IMR-90 (cell line): ENCODE measurements around the gene TP63. TPM values are rescaled to one million over a fixed set of nuclear protein-coding genes. Genes with fewer than 3 reads are reported as not detected.

Source experiments
- ATAC-seq: fragments of 200-7000 bp; cut with Tn5 transposase; 2 replicates; pipeline ENCODE4 v1.9.1; 2020; ENCODE audit warnings: low read depth, mild to moderate bottlenecking, moderate library complexity
- BruUV-seq: library from RNA; stranded (reverse); fragments of 400-500 nt; replicated peaks from 2 replicates; lab custom pipeline; 2021; lab: Mats Ljungman, UMichigan
- CTCF ChIA-PET: fragments of 300-600 bp; formaldehyde crosslinking; extraction: SDS; loops from one replicate; lab custom pipeline; 2021; ENCODE audit warnings: antibody characterized with exemption; lab: Yijun Ruan, JAX
- POLR2A ChIA-PET: fragments of 300-600 bp; sonication (Branson Sonifier 250); formaldehyde crosslinking; loops from one replicate; lab custom pipeline; 2022; ENCODE audit warnings: antibody characterized with exemption; ENCODE audit not compliant: unreplicated experiment; lab: Charles Lee
- DNase-seq: peaks from one replicate; pipeline ENCODE4 v3.0.0; 2013
- H2AFZ ChIP-seq: replicated peaks from 2 replicates; pipeline ENCODE3; 2013; ENCODE audit warnings: low read length, mild to moderate bottlenecking; ENCODE audit not compliant: poor library complexity
- H2AK5ac ChIP-seq: 2 replicates; pipeline ENCODE4 v1.6.1; 2013; ENCODE audit warnings: low read depth, low read length, inconsistent platforms
- H2AK9ac ChIP-seq: replicated peaks from 2 replicates; pipeline ENCODE3; 2013; ENCODE audit warnings: mild to moderate bottlenecking, low read depth, low read length, moderate library complexity; ENCODE audit not compliant: poor library complexity
- H2BK120ac ChIP-seq: 2 replicates; pipeline ENCODE4 v1.6.1; 2013; ENCODE audit warnings: low read depth, low read length, inconsistent platforms
- H2BK15ac ChIP-seq: 3 replicates; pipeline ENCODE4 v1.6.1; 2013; ENCODE audit warnings: low read depth, low read length, inconsistent platforms
- H2BK20ac ChIP-seq: 2 replicates; pipeline ENCODE4 v1.6.1; 2013; ENCODE audit warnings: low read depth, mild to moderate bottlenecking, inconsistent platforms, low read length, moderate library complexity
- H2BK5ac ChIP-seq: 2 replicates; pipeline ENCODE4 v1.6.1; 2013; ENCODE audit warnings: mild to moderate bottlenecking, low read depth, low read length, inconsistent platforms; ENCODE audit not compliant: poor library complexity, severe bottlenecking
- H3K14ac ChIP-seq: replicated peaks from 2 replicates; pipeline ENCODE4 v1.6.1; 2013; ENCODE audit warnings: low read depth, low read length, inconsistent platforms
- H3K18ac ChIP-seq: 2 replicates; pipeline ENCODE4 v1.6.1; 2013; ENCODE audit warnings: low read depth, low read length, control low read depth
- H3K23ac ChIP-seq: 2 replicates; pipeline ENCODE4 v1.6.1; 2013; ENCODE audit warnings: low read depth, low read length, inconsistent platforms
- H3K27ac ChIP-seq: 2 replicates; pipeline ENCODE4 v1.5.1; 2013; ENCODE audit warnings: mild to moderate bottlenecking, control low read depth, low read length; ENCODE audit not compliant: insufficient read depth
- H3K27me3 ChIP-seq: 2 replicates; pipeline ENCODE4 v1.6.1; 2013; ENCODE audit warnings: low read length; ENCODE audit not compliant: control insufficient read depth, insufficient read depth
- H3K36me3 ChIP-seq: 2 replicates; pipeline ENCODE4 v1.6.1; 2013; ENCODE audit warnings: low read length, mixed read lengths; ENCODE audit not compliant: control insufficient read depth, insufficient read depth
- H3K4ac ChIP-seq: 2 replicates; pipeline ENCODE4 v1.6.1; 2013; ENCODE audit warnings: low read depth, low read length, inconsistent platforms
- H3K4me1 ChIP-seq: 2 replicates; pipeline ENCODE4 v1.6.1; 2013; ENCODE audit warnings: low read length, mixed read lengths; ENCODE audit not compliant: control insufficient read depth, insufficient read depth
- H3K4me2 ChIP-seq: 2 replicates; pipeline ENCODE4 v1.6.1; 2013; ENCODE audit warnings: low read depth, mild to moderate bottlenecking, control low read depth, low read length, moderate library complexity
- H3K4me3 ChIP-seq: 2 replicates; pipeline ENCODE4 v1.5.1; 2013; ENCODE audit warnings: low read depth, mild to moderate bottlenecking, control low read depth, low read length, moderate library complexity; ENCODE audit not compliant: insufficient read depth
- H3K56ac ChIP-seq: 2 replicates; pipeline ENCODE4 v1.6.1; 2013; ENCODE audit warnings: low read length, inconsistent platforms; ENCODE audit not compliant: insufficient read depth; ENCODE audit errors: extremely low read depth
- H3K79me1 ChIP-seq, 2 experiments: 2 replicates each; pipeline ENCODE4 v1.6.1; 2013; ENCODE audit warnings: low read length in 2 of 2, inconsistent platforms in 1 of 2, low read depth in 1 of 2
- H3K9ac ChIP-seq: 2 replicates; pipeline ENCODE4 v1.6.1; 2013; ENCODE audit warnings: low read depth, low read length, control low read depth
- H3K9me1 ChIP-seq: 2 replicates; pipeline ENCODE4 v1.6.1; 2013; ENCODE audit warnings: low read length, inconsistent platforms; ENCODE audit not compliant: insufficient read depth
- H3K9me3 ChIP-seq: 2 replicates; pipeline ENCODE4 v1.6.1; 2013; ENCODE audit warnings: low read length; ENCODE audit not compliant: control insufficient read depth, insufficient read depth
- H4K20me1 ChIP-seq: 2 replicates; pipeline ENCODE4 v1.6.1; 2013; ENCODE audit warnings: low read length, inconsistent platforms; ENCODE audit not compliant: insufficient read depth
- H4K5ac ChIP-seq: 2 replicates; pipeline ENCODE4 v1.6.1; 2013; ENCODE audit warnings: mild to moderate bottlenecking, low read depth, low read length, control low read depth
- H4K8ac ChIP-seq, 2 experiments: 2 replicates each; pipeline ENCODE4 v1.6.1; 2013; ENCODE audit warnings: low read depth in 2 of 2, low read length in 2 of 2, control low read depth in 1 of 2, inconsistent platforms in 1 of 2
- H4K91ac ChIP-seq: 2 replicates; pipeline ENCODE4 v1.6.1; 2013; ENCODE audit warnings: low read depth, low read length, inconsistent platforms; ENCODE audit not compliant: insufficient read depth
- FOS ChIP-seq: fragments of 150-350 bp; IDR thresholded peaks from 2 replicates; pipeline ENCODE4 v1.6.1; 2016; ENCODE audit warnings: low read depth, low read length
- MAFK ChIP-seq: IDR thresholded peaks from 2 replicates; pipeline ENCODE4 v1.6.1; 2012; ENCODE audit warnings: low read depth, low read length, improper control_type of control experiment
- WGBS, 2 experiments: methylation state at CpG; one replicate each; pipeline versions ENCODE4 v1.1.5 to v1.1.7; 2013; ENCODE audit warnings: missing lambda C conversion rate in 2 of 2; ENCODE audit not compliant: insufficient read length in 1 of 2; ENCODE audit errors: extremely low coverage in 2 of 2; 5-methylcytosine and 5-hydroxymethylcytosine counted together
- dilution Hi-C: fragments of 300-500 bp; cut with HindIII; formaldehyde crosslinking; loops from one replicate; pipeline ENCODE4 v1.14.3; 2018; ENCODE audit warnings: low sequenced_read_pairs; ENCODE audit not compliant: unreplicated experiment
- in situ Hi-C: fragments of 300-500 bp; cut with MboI; formaldehyde crosslinking; loops from 3 replicates; pipeline ENCODE4 v1.14.3; 2019; ENCODE audit warnings: low sequenced_read_pairs, inconsistent platforms, mixed read lengths
- intact Hi-C: fragments of 100-400 bp; cut with micrococcal nuclease; formaldehyde crosslinking; loops from 2 replicates; pipeline ENCODE4 v1.10.0; 2022
- polyA plus RNA-seq, 3 experiments: library from polyadenylated mRNA; depleted of rRNA; stranded (reverse); fragments of >200 nt; gene quantifications; 2 replicates each; pipeline ENCODE4 v1.2.3, GENCODE V29; 2012; ENCODE audit warnings: low replicate concordance in 1 of 3
- total RNA-seq: library from RNA; depleted of rRNA; stranded (reverse); fragments of >200 nt; gene quantifications from 2 replicates; pipeline ENCODE4 v1.2.3, GENCODE V29; 2012

Gene TP63
- total and polyA plus RNA-seq, 2 of the 4 experiments (the other 2 are of a cell fraction): not detected

GRCh38 chr3:189638276-189639031 lies 7.3 kb downstream of the TP63 start:
- TF ChIP-seq FOS (no peak), MAFK (0 out of 2 replicates have a peak, but pooled peaks have one; percentile 14)
- Histone ChIP-seq H3K23ac (no peak overlapping the region), H3K9ac (no peak overlapping the region), H4K5ac (no peak overlapping the region), H3K36me3 (no peaks in the 10 kb centered on the region), H2BK5ac (no peak overlapping the region), H3K27ac (no peak overlapping the region), H3K4me3 (no peak overlapping the region), H2BK15ac (no peak overlapping the region), H3K4me1 (no peaks in the 10 kb centered on the region), H4K20me1 (no peaks in the 10 kb centered on the region), H3K9me3 (no peaks in the 10 kb centered on the region), H2BK120ac (no peak overlapping the region), H3K9me1 (no peaks in the 10 kb centered on the region), H3K14ac (no peak overlapping the region), H3K56ac (no peak overlapping the region), H3K27me3 (peaks cover 1% of the 10 kb centered on the region; the same call in 1 of the 2 replicates), H3K18ac (no peak overlapping the region), H2AK5ac (no peak overlapping the region), H2BK20ac (no peak overlapping the region), H3K79me1 (no peaks in the 10 kb centered on the region), H4K8ac (no peak overlapping the region), H2AFZ (no peak overlapping the region), H4K91ac (no peak overlapping the region), H3K4me2 (no peak overlapping the region), H3K4ac (no peak overlapping the region), H2AK9ac (no peak overlapping the region)
- CTCF ChIA-PET: no interaction called here
- POLR2A ChIA-PET: no interaction called here
- DNase-seq (no peak), ATAC-seq (no peak)
- WGBS, 2 experiments: 60% methylated on average over 1 of the region's 4 CpGs; no CpG with 5 or more reads in 1 of the 2 experiments
- intact Hi-C loops: no loop called here
- no TSS peak for BruUV-seq
- in situ Hi-C loops: no loop called here
- dilution Hi-C loops: no loop called here
